Activated T-helper 1 cell treated with anti-CD3 and anti-CD28 coated beads, Interleukin-12 subunit alpha, Interleukin-12 subunit beta, Interleukin-2, Interleukin-4 antibody, amounts not matched to agents 30 ng/mL and 10 ng/mL and 1 ng/mL, durations not matched to agents 14 hours and 24 hours and 36 hours (primary cell): ENCODE results near the gene LAMC1. TPM values are rescaled to one million over a fixed set of nuclear protein-coding genes. Genes with fewer than 3 reads are reported as not detected.

Experiments
- DNase-seq: peaks from one replicate; pipeline ENCODE4 v3.0.0; 2021; ENCODE audit warnings: low spot score
- H3K27ac Mint-ChIP-seq: one replicate; pipeline ENCODE4 v1.8.0; 2021; ENCODE audit warnings: mild to moderate bottlenecking, mixed read lengths
- H3K27me3 Mint-ChIP-seq: one replicate; pipeline ENCODE4 v1.8.0; 2022; ENCODE audit warnings: mild to moderate bottlenecking, moderate library complexity, mixed read lengths; ENCODE audit not compliant: insufficient read depth
- H3K36me3 Mint-ChIP-seq: one replicate; pipeline ENCODE4 v1.8.0; 2021; ENCODE audit warnings: low read depth, mixed read lengths
- H3K4me1 Mint-ChIP-seq: one replicate; pipeline ENCODE4 v1.8.0; 2021; ENCODE audit warnings: low read depth, mixed read lengths
- H3K4me3 Mint-ChIP-seq: one replicate; pipeline ENCODE4 v1.8.0; 2021; ENCODE audit warnings: mild to moderate bottlenecking, moderate library complexity, mixed read lengths
- H3K9me3 Mint-ChIP-seq: one replicate; pipeline ENCODE4 v1.8.0; 2021; ENCODE audit warnings: mixed read lengths
- intact Hi-C: fragments of 100-400 bp; cut with micrococcal nuclease; formaldehyde crosslinking; loops from one replicate; pipeline ENCODE4 v1.15.1; 2024
- total RNA-seq: library from RNA; stranded (reverse); gene quantifications from 2 replicates; pipeline ENCODE4 v1.2.3, GENCODE V29; 2022

Gene LAMC1
- total RNA-seq, 1 donor from 2014 or later = 0.49 TPM

DNA sequence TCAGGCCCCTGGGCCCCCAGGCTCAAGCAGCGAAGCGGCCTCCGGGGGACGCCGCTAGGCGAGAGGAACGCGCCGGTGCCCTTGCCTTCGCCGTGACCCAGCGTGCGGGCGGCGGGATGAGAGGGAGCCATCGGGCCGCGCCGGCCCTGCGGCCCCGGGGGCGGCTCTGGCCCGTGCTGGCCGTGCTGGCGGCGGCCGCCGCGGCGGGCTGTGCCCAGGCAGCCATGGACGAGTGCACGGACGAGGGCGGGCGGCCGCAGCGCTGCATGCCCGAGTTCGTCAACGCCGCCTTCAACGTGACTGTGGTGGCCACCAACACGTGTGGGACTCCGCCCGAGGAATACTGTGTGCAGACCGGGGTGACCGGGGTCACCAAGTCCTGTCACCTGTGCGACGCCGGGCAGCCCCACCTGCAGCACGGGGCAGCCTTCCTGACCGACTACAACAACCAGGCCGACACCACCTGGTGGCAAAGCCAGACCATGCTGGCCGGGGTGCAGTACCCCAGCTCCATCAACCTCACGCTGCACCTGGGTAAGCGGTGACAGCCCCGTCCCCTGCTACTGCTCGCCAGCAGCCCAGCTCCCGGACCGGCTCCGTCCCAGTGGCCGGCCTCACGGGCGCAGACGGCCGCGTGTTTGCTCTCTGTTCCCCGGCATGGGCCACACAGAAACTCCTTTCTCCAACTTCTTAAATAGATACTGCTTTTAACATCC is 539 bp downstream of the LAMC1 start:
- H3K9me3 Mint-ChIP-seq = no peaks in the 10 kb centered on the region
- no peak overlapping the region for H3K27ac Mint-ChIP-seq
- H3K4me1 Mint-ChIP-seq = peaks cover 20% of the 10 kb centered on the region
- H3K36me3 Mint-ChIP-seq = peaks cover 2% of the 10 kb centered on the region
- H3K27me3 Mint-ChIP-seq = peaks cover 78% of the 10 kb centered on the region
- peak overlapping the region; percentile 83 for H3K4me3 Mint-ChIP-seq
- intact Hi-C loops = loop anchor here (2.0 to 10.0 kb wide), 3 partner anchors 61 to 779 kb away; no protein-coding TSS in a partner anchor
- DNase-seq = peak; percentile 4

- H3K9me3 Mint-ChIP-seq = no peaks in the 10 kb centered on the region
- H3K27ac Mint-ChIP-seq = no peak overlapping the region
These were observed 1.2 kb downstream of the LAMC1 start for GRCh38 chr1:183024317-183025009.

DNA sequence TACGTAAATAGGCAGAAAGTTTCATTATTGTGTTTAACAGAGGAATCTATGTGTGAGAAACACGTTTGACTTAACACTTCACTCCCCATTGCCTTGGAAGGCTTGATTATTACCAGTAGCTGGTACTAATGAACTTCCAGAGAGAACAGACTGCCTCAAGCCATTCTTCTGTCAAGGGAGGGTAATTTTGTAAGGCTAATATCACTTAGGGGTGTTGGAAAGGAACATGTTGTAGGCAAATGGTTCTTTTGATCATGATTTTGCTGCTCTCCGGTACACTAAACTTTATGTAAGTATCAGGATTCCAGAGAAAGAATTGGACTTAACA is 1.8 kb downstream of the LAMC1 start:
- Mint-ChIP-seq H3K36me3 (peaks cover 2% of the 10 kb centered on the region), H3K27ac (no peak overlapping the region), H3K27me3 (peaks cover 74% of the 10 kb centered on the region), H3K4me3 (peak overlapping the region; percentile 83), H3K9me3 (no peaks in the 10 kb centered on the region), H3K4me1 (peaks cover 20% of the 10 kb centered on the region)
- intact Hi-C loops = loop anchor here (2.0 to 10.0 kb wide), 2 partner anchors 62 to 780 kb away; no protein-coding TSS in a partner anchor
- no peak for DNase-seq

More at GRCh38 chr1:183024317-183025009, 1.2 kb downstream of the LAMC1 start:
- Mint-ChIP-seq H3K4me1 (peaks cover 20% of the 10 kb centered on the region), H3K27me3 (peaks cover 74% of the 10 kb centered on the region), H3K4me3 (peak overlapping the region; percentile 83), H3K36me3 (peaks cover 2% of the 10 kb centered on the region)
- DNase-seq = no peak
- intact Hi-C loops = loop anchor here (2.0 to 10.0 kb wide), 3 partner anchors 62 to 780 kb away; no protein-coding TSS in a partner anchor

DNA sequence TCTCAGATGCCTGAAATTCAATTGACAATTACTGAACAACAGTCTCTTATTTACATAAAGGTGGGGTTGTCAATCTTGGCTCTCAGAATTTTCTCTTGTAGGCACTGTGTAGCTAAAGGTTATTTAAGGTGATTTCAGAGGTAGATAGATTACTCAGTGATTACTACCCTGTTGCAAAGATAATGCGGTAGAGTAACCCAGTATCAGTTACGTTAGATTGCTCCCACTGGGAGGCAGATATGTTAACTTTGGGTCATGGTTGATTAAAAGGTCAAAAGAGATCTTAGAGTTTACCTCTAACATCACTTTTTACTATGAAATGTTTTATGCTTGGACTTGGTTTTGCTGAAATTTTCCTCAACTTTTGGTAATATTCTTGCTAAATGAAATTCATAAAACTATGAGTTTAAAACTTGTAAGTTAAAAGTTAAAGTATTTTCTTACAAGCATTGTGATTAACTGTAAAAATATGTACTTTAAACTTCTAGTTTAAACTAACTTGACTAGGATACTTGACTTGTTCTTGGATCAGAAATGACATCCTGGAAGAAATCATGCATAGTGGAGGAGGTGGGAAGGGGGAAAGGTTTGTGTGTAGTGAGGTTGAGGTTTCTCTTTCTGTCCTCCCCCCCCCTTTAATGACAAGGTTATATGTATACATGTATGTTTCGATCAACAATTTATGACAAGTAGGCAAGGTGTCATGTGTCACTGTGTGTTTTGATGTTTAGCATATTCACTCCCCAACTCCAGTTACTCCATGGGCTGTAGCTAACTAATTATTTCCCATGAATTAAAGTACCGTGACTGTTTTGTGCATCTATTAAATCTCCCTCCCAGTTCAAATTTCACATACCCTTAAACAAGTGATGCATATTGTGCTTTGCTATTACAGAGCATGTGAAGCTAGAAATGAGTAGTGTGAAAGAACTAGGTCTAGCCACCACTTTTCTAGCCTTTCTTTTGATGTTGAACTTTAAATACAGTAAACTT is 2.9 kb downstream of the LAMC1 start:
- intact Hi-C loops = loop anchor here (2.0 to 10.0 kb wide), 2 partner anchors 63 to 781 kb away; no protein-coding TSS in a partner anchor
- Mint-ChIP-seq H3K4me1 (peaks cover 20% of the 10 kb centered on the region), H3K27ac (no peak overlapping the region), H3K4me3 (no peak overlapping the region), H3K27me3 (peaks cover 65% of the 10 kb centered on the region), H3K36me3 (peaks cover 2% of the 10 kb centered on the region), H3K9me3 (no peaks in the 10 kb centered on the region)
- DNase-seq = no peak

DNA sequence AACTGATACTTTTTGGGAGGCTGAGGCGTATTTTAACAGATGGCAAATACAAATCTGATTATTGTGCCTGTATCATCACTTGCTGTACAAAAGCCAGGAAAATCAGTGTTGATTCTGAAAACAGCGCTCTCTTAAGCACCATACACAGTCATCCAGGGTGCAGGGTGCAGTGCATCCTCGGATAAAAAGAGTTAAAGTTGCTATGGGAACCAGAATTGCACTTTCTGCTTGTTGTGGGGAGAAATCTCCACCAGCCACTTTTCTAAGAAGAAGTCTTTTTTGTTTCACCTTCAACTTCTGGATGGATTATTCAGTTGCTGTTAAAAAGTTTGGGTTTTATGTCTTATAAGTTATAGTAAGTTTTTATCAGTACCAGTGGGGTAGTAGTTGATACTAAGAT is 3.8 kb downstream of the LAMC1 start:
- H3K36me3 Mint-ChIP-seq = peaks cover 2% of the 10 kb centered on the region
- H3K27ac Mint-ChIP-seq = no peak overlapping the region
- H3K4me3 Mint-ChIP-seq = no peak overlapping the region
- peaks cover 65% of the 10 kb centered on the region for H3K27me3 Mint-ChIP-seq
- peaks cover 16% of the 10 kb centered on the region for H3K4me1 Mint-ChIP-seq
- DNase-seq = no peak
- intact Hi-C loops = loop anchor here (10.0 kb wide), 1 partner anchor 782 kb away; no protein-coding TSS in a partner anchor
- H3K9me3 Mint-ChIP-seq = no peaks in the 10 kb centered on the region

- H3K9me3 Mint-ChIP-seq = no peaks in the 10 kb centered on the region
- intact Hi-C loops = loop anchor here (10.0 kb wide), 1 partner anchor 783 kb away; no protein-coding TSS in a partner anchor
- H3K27me3 Mint-ChIP-seq = peaks cover 65% of the 10 kb centered on the region
- H3K36me3 Mint-ChIP-seq = peaks cover 2% of the 10 kb centered on the region
- no peak for DNase-seq
- H3K4me3 Mint-ChIP-seq = no peak overlapping the region
- H3K4me1 Mint-ChIP-seq = peaks cover 11% of the 10 kb centered on the region
- no peak overlapping the region for H3K27ac Mint-ChIP-seq
These were observed 4.6 kb downstream of the LAMC1 start for GRCh38 chr1:183027791-183028190.

DNA sequence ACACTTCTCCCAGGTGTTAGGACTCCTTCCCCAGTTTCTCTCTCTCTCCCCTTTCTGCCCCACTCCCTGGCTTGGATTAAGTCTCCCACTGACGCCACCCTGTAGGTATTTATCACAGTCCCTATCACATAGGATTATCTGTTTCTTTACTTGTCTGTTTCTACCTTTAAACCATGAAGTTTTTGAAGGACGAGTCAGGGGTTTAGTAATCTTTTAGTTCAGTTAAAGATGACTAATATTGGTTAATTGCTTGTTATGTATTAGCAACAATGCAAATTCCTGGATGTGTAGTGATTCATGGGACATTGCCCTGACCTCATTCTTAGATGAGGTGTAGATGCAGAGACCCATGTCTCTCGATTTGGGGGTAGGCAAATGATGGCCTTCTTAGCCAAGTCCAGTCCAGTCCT is 6.4 kb downstream of the LAMC1 start:
- Mint-ChIP-seq H3K4me3 (no peak overlapping the region), H3K9me3 (no peaks in the 10 kb centered on the region), H3K4me1 (peaks cover 9% of the 10 kb centered on the region), H3K36me3 (no peaks in the 10 kb centered on the region), H3K27ac (no peak overlapping the region), H3K27me3 (peaks cover 67% of the 10 kb centered on the region)
- intact Hi-C loops = loop anchor here (10.0 kb wide), 1 partner anchor 785 kb away; no protein-coding TSS in a partner anchor
- no peak for DNase-seq

DNA sequence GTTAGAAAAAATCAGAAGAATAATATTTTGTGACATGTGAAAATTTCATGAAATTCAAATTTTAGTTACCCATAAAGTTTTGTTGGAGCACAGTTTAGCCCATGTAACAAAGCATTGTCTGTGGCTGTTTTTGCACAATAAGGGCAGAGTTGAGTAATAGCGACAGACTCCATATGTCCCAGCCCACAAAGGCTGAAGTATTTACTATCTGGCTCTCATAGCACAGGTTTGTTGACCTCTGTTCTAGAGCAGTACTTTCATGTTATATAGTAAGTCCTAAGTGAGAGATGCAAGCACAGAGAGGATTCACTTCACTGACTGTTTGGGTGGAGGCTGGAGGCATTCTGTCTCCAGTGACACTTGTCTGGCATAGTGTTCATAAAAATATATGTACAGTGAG is 6.8 kb downstream of the LAMC1 start:
- peaks cover 63% of the 10 kb centered on the region for H3K27me3 Mint-ChIP-seq
- intact Hi-C loops = no loop called here
- H3K9me3 Mint-ChIP-seq = no peaks in the 10 kb centered on the region
- no peak for DNase-seq
- H3K27ac Mint-ChIP-seq = no peak overlapping the region
- no peak overlapping the region for H3K4me3 Mint-ChIP-seq
- H3K4me1 Mint-ChIP-seq = peaks cover 7% of the 10 kb centered on the region
- no peaks in the 10 kb centered on the region for H3K36me3 Mint-ChIP-seq

DNA sequence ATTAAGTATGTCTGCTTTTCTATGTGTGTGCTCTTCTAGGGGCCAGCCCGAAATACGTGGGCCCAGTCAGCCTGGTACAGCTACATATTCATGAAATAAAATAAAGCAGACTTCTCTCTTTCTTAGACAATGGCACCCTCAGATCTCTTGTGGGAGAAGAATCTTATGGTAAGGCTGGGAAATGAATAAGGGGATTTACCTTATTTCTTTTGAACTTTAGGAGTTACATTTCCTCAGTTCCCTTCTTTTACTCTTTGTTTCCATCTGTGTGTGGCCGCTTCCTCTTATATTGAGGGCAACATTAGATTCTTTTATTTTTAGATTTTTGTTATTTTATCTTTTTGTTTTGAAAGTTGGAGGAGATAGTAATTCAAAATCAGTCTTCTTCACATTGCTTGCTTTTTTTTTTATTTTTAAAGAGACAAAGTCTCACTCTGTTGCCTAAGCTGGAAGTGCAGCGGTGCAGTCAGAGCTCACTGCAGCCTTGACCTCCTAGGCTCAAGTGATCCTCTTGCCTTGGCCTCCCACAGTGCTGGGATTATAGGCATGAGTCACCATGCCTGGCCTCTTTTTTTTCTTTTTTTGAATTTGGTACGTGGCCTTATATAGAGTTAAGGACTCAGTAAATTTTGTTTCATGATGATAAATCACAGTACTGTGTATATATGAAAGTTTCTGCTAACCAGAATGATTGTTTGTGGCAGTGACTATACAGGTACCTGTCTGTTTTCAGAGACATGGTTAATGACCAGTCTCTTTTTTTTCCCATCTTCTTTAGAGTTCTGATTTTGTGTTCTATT is 9.1 kb downstream of the LAMC1 start:
- DNase-seq = no peak
- Mint-ChIP-seq H3K4me1 (peaks cover 7% of the 10 kb centered on the region), H3K4me3 (no peak overlapping the region), H3K27ac (no peak overlapping the region), H3K27me3 (peaks cover 51% of the 10 kb centered on the region), H3K36me3 (no peaks in the 10 kb centered on the region), H3K9me3 (no peaks in the 10 kb centered on the region)
- intact Hi-C loops = no loop called here

GRCh38 chr1:183033205-183033604 is 10.0 kb downstream of the LAMC1 start:
- peak; percentile 29 for DNase-seq
- Mint-ChIP-seq H3K36me3 (no peaks in the 10 kb centered on the region), H3K4me3 (no peak overlapping the region), H3K9me3 (no peaks in the 10 kb centered on the region), H3K4me1 (peaks cover 7% of the 10 kb centered on the region), H3K27me3 (peaks cover 49% of the 10 kb centered on the region), H3K27ac (no peak overlapping the region)
- intact Hi-C loops = no loop called here

DNA sequence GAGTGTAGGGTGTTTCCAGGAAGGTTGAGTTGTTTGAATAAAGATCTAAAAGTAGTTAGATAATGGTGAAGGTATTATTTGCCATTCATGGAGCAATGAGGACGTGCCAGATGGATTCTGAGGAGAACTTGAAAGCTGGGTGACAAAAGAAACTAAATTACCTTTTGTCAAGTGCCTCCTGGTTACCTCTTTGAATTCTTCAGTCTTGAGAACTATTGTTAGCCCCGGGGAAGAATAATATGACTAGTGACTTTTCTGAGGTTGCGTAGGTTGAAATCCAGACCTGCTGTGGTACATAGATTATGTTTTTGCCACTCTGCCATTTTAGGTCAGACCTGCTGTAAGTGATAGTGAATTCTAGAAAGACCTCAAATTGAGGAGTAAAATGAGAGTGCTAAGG is 11.5 kb downstream of the LAMC1 start:
- no peak for DNase-seq
- H3K4me3 Mint-ChIP-seq = no peak overlapping the region
- no peaks in the 10 kb centered on the region for H3K36me3 Mint-ChIP-seq
- H3K4me1 Mint-ChIP-seq = peaks cover 7% of the 10 kb centered on the region
- H3K27me3 Mint-ChIP-seq = peaks cover 51% of the 10 kb centered on the region
- no peaks in the 10 kb centered on the region for H3K9me3 Mint-ChIP-seq
- H3K27ac Mint-ChIP-seq = no peak overlapping the region
- intact Hi-C loops = no loop called here
